D721Med (cell line): ENCODE measurements around the gene VAC14.
"Not testable (repeated sequence)": the region's sequence is repeated elsewhere in the genome, so short reads cannot be mapped to it uniquely, and the experiment has no call there.

Experiments
- DNase-seq: peaks from one replicate; pipeline ENCODE4 v3.0.0; 2011; ENCODE audit warnings: low spot score; ENCODE audit not compliant: insufficient read length
- FAIRE-seq: peaks from 2 replicates; lab custom pipeline; 2011; peaks lifted over from hg19 to GRCh38; lab: Jason Lieb, UNC
- TF ChIP-seq, protein P1 (sequence below): IDR thresholded peaks from 2 replicates; pipeline ENCODE4 v1.5.1; 2012; ENCODE audit warnings: mild to moderate bottlenecking, control low read depth; ENCODE audit not compliant: insufficient read depth; ENCODE audit errors: missing control alignments

Gene VAC14

DNA sequence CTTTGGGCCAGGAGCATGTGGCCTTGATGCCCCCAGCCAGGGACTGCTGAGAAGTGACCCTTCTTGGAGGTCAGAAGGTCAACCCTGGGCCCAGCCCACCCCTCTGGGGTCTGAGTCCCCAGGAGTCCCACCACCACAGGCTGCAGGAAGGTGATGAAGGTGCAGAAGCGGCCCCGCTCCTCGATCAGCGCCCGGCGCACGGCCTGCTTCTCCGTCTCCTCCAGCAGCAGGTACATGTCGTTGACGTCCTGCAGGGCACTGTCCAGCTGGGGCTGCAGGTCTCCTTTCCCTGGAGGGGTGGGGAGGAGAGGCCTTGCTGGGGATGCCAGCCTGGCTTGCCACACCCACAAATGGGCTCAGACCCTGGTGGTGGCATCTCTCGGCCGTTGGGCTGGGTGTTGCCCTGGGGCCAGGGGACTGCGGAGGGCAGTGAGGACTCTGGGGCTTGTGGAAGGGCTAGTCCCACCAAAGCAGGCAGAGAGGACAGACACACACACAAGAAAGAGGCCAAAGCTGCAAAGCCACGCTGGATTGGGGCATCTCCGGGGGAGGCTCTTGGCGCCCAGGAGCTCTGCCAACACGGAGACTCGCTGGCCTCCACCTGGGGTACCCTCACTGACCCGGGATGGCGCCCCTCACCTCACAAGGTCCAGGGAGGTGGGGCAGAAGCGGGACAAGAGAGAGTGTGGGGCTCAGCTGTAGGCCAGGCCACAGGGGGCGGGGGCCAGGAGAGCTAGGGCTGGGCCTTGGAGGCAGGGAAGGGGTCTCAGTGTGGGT lies 122.6 kb downstream of the VAC14 start:
- FAIRE-seq (no peak), DNase-seq (no peak)
- TF ChIP-seq, protein P1, sequence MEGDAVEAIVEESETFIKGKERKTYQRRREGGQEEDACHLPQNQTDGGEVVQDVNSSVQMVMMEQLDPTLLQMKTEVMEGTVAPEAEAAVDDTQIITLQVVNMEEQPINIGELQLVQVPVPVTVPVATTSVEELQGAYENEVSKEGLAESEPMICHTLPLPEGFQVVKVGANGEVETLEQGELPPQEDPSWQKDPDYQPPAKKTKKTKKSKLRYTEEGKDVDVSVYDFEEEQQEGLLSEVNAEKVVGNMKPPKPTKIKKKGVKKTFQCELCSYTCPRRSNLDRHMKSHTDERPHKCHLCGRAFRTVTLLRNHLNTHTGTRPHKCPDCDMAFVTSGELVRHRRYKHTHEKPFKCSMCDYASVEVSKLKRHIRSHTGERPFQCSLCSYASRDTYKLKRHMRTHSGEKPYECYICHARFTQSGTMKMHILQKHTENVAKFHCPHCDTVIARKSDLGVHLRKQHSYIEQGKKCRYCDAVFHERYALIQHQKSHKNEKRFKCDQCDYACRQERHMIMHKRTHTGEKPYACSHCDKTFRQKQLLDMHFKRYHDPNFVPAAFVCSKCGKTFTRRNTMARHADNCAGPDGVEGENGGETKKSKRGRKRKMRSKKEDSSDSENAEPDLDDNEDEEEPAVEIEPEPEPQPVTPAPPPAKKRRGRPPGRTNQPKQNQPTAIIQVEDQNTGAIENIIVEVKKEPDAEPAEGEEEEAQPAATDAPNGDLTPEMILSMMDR = no peak

DNA sequence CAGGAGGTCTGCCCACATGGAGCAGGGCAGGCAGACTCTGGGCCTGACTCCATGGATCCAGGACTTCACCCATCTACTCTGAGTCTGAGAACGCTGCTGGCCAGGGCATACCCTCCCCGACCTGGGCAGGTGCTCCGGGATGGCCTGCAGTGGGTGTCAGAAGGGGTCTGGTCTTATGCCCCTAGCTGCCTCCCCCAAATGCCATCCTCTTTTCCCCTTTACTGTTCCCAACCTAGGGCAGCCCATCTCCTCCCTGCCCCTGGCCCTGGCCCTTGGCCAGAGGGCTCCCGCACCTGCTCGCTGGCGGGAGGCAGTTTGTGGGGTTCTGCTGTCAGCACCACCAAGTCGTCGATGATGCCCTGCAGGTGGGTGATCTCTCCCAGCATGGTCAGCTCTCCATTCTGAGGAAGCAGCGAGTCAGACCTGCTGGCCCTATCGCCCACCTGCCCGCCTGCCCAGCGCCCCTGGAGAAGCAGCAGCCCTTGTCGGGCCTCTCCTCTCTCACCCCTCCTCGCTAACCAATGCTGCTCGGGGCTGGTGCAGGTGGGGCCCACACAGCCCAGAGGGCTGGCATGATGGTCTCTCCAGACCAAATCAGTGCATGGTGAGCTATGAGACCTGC lies 123.3 kb downstream of the VAC14 start:
- DNase-seq (no peak), FAIRE-seq (no peak)
- TF ChIP-seq, protein P1 = no peak

DNA sequence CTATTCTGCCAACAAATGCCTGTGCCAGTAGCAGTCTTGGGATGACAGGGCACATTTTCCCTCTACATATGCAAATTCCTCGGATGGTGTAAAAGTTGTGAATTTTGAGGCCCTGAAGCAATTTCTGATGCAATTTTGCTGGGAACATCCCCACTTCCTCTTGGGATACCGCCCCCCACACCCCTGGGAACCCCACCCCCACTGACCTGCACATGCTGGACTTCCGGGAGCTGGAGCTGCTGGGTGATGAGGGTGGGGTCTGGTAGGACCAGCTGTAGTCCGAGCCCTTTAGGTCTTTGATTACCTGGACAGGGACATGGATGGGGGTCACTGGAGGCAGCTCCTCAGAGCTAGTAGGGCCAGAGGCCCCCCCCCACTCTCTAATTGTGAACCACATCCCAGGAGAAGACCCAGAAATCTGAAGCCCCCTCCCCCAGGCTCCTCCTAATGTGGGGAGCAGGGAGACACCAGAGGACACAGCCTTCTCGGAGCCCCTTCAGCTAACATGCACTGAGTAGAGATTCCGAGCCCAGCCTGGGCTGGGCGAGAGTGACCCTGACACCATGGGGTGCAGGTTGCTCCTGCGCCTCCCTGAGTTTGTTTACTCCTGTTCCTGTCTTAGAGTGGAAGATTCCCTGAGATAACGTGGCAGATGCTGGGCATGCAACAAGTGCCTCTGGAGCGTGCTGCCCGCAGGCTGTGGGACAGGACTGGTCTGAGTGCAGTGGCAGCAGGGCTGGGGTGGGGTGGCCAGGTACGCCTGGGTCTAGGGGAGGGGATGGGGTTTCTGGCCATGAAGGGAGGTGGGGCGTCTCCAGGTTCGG lies 124.1 kb downstream of the VAC14 start:
- TF ChIP-seq, protein P1 = no peak
- DNase-seq (no peak), FAIRE-seq (no peak)

DNA sequence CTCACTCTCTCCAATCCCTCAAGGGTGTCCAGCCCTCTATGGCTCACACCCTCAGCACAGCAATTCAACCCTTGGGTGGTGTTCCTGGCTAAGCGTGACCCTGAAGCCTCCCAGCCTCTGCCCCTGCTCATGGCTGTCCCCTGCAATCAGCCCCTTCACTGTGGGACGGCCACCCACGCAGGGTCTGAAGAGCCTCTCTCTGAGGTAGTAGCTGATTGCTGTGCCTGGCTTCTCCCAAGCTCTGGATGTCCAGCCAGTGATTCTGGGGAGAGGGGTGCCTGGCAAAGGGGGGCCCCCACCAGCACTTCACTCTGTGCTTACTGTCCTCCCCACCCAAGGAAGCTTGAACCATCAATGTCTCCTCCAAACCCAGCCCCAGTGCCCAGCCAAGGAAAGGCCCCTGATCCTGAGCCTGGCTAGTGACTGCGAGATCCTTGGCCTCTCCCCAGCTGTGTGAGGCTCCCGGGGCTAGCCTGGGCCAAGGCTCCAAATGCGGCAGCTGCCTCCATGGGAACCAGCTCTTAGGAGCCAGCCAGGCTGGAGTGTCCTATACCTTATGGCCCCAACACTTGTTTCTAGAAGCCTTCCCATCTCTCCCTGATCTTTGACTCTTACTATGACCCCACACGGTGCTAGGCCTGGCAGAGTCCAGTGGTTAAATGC lies 125.0 kb downstream of the VAC14 start:
- TF ChIP-seq, protein P1 = no peak
- FAIRE-seq = no peak

DNA sequence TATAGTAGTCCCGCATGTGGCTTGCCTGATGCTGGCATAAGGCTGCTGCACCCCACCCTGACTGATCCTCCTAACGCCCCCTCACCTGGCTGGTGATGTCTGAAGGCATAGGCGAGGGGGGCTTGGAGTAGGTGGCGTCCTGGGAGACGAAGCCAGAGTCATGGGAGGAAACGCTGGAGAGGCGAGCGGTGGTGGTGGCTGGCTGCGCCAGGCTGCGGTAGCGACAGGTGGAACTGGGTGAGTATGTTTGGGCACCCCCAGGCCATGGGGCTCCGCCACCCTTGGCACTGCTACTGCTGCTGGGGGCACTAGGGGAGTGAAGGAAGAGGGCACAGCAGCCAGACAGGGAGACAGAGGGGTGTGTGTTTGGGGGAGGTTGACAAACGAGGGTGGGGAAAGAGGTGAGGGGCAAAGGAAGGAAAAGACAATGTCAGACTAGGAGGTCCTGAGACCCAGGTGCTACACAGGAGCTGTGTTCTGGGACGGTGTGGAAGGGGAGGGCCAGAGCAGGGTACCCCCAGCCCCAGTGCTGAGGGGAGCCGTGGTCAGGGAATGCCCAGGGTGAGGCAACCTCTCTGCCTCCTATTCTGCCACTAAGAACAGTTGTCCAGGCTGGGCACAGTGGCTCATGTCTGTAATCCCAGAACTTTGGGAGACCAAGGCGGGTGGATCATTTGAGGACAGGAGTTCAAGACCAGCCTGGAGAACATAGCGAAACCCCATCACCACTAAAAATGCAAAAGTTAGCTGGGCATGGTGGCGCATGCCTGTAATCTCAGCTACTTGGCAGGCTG lies 126.5 kb downstream of the VAC14 start:
- TF ChIP-seq, protein P1 = no peak
- DNase-seq = no peak
- FAIRE-seq = no peak

More for the DNA sequence above, 125.0 kb downstream of the VAC14 start:
- DNase-seq = no peak

DNA sequence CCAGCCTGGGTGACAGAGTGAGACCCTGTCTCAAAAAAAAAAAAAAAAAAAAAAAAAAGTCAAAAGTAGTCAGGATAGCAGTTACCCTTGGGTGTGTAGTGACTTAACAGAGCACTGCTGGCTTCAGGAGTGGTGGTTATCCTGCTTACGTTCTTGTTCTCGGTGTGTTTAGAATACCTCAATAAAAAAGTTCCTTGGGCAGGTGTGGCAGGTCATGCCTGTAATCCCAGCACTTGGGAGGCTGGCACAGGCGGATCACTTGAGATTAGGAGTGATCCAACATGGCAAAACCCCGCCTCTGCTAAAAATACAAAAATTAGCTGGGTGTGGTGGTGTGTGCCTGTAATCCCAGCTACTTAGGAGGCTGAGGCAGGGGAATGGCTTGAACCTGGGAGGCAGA lies 130.0 kb downstream of the VAC14 start:
- not testable (repeated sequence) for FAIRE-seq, DNase-seq

DNA sequence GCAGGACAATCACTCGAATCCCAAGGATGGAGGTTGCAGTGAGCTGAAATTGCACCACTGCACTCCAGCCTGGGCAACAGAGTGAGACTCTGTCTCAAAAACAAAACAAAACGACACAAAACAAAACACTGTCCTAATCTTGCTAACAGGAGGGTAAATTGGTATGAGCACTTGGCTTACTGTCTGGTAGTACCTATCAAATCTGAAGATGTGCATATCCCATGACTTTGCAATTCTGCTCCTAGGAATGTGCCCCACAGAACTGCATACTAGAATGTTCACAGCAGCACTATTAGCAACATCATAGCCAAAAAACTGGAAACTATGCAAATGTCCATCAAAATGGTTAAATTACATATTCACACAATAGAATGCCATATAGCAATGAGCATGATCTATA lies 130.8 kb downstream of the VAC14 start:
- TF ChIP-seq, protein P1 = no peak
- no peak for FAIRE-seq

More for the DNA sequence above, 130.8 kb downstream of the VAC14 start:
- no peak for DNase-seq
